KMS-11 (cell line): ENCODE measurements around the gene AGT.

Experiments
- H2AFZ ChIP-seq: fragments of 200-600 bp; sonication (generic); 2 replicates; pipeline ENCODE4 v1.6.1; 2016; ENCODE audit warnings: antibody characterized with exemption, mixed run types, low read depth
- H3K27ac ChIP-seq: fragments of 200-600 bp; sonication (generic); 2 replicates; pipeline ENCODE4 v1.6.1; 2016; ENCODE audit warnings: mild to moderate bottlenecking, mixed run types
- H3K27me3 ChIP-seq: fragments of 200-600 bp; sonication (generic); 2 replicates; pipeline ENCODE4 v1.6.1; 2017; ENCODE audit warnings: mild to moderate bottlenecking, low read depth, mixed run types, moderate library complexity; ENCODE audit not compliant: insufficient read depth
- H3K36me3 ChIP-seq: fragments of 200-600 bp; sonication (generic); 2 replicates; pipeline ENCODE4 v1.6.1; 2017; ENCODE audit warnings: mild to moderate bottlenecking, mixed run types; ENCODE audit not compliant: insufficient read depth
- H3K4me1 ChIP-seq: fragments of 200-600 bp; sonication (generic); 2 replicates; pipeline ENCODE4 v1.6.1; 2016; ENCODE audit warnings: mild to moderate bottlenecking, low read depth, mixed run types; ENCODE audit not compliant: poor library complexity, severe bottlenecking
- H3K4me2 ChIP-seq: fragments of 200-600 bp; sonication (generic); 2 replicates; pipeline ENCODE4 v1.7.0; 2016; ENCODE audit warnings: mild to moderate bottlenecking, mixed run types
- H3K4me3 ChIP-seq: fragments of 200-600 bp; sonication (generic); IDR thresholded peaks from 2 replicates; pipeline ENCODE4 v1.6.1; 2017; ENCODE audit warnings: low read depth, low read length, mixed read lengths; ENCODE audit not compliant: insufficient read depth
- H3K79me2 ChIP-seq: fragments of 200-600 bp; sonication (generic); 2 replicates; pipeline ENCODE4 v1.6.1; 2016; ENCODE audit warnings: low read depth, mixed run types; ENCODE audit not compliant: insufficient read depth
- H3K9ac ChIP-seq: fragments of 200-600 bp; sonication (generic); 2 replicates; pipeline ENCODE4 v1.6.1; 2016; ENCODE audit warnings: mild to moderate bottlenecking, mixed run types
- H4K20me1 ChIP-seq: fragments of 200-600 bp; sonication (generic); 2 replicates; pipeline ENCODE4 v1.6.1; 2016; ENCODE audit warnings: mild to moderate bottlenecking, mixed run types; ENCODE audit not compliant: insufficient read depth
- TF ChIP-seq, protein P1 (sequence below): fragments of 200-600 bp; sonication (generic); conservative IDR thresholded peaks from 2 replicates; pipeline ENCODE4 v1.6.1; 2017; ENCODE audit warnings: low read depth, mild to moderate bottlenecking, antibody characterized with exemption, low read length, moderate library complexity, mixed read lengths

The AGT gene

DNA sequence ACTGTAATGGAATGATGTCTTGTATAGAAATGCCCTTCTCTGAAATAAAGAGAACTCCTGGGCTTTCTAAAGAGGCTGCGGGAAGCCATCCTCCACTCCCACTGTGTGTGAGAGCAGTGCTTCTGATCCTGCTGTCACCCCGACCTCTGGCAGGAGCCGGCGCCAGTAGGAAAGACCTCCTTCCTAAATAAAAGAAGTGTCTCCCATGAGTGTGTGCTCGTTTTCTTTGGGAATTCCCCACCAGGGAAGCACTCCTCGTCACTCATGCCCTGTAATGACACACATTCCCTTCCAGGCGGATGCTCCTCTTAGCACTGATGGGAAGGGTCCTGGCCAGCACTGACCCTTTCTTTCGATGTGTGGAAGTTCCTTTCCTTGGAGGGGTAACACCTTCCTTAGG, 20.1 kb downstream of the AGT start:
- H4K20me1 ChIP-seq: no peaks in the 10 kb centered on the region
- H3K36me3 ChIP-seq: peaks cover 13% of the 10 kb centered on the region; the same call in 1 of the 2 replicates
- no peaks in the 10 kb centered on the region for H3K4me1 ChIP-seq
- H3K4me3 ChIP-seq: no peak overlapping the region
- TF ChIP-seq, protein P1, sequence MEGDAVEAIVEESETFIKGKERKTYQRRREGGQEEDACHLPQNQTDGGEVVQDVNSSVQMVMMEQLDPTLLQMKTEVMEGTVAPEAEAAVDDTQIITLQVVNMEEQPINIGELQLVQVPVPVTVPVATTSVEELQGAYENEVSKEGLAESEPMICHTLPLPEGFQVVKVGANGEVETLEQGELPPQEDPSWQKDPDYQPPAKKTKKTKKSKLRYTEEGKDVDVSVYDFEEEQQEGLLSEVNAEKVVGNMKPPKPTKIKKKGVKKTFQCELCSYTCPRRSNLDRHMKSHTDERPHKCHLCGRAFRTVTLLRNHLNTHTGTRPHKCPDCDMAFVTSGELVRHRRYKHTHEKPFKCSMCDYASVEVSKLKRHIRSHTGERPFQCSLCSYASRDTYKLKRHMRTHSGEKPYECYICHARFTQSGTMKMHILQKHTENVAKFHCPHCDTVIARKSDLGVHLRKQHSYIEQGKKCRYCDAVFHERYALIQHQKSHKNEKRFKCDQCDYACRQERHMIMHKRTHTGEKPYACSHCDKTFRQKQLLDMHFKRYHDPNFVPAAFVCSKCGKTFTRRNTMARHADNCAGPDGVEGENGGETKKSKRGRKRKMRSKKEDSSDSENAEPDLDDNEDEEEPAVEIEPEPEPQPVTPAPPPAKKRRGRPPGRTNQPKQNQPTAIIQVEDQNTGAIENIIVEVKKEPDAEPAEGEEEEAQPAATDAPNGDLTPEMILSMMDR: no peak
- no peaks in the 10 kb centered on the region for H3K79me2 ChIP-seq
- H3K4me2 ChIP-seq: no peak overlapping the region
- H2AFZ ChIP-seq: no peak overlapping the region
- no peak overlapping the region for H3K9ac ChIP-seq
- H3K27me3 ChIP-seq: no peaks in the 10 kb centered on the region
- no peak overlapping the region for H3K27ac ChIP-seq

DNA sequence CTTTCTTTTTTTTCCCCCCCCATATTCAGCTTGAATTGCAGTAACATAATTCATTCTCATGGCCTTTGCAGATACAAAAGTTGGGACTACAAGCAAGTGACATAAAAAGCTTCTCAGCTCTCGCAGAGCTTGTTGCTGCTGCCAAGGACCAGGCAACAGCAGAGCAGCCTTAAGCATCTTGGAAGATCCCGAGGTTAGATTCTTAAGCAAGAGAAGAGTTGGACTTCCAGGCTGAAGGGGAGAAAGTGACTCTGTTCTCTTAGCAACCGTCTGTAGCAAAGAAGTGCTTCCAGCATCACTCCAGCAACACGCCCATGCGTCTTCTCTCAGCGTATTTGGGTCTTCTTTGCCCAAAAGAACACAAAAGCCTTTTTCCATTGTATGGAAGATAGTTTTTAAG, 20.7 kb downstream of the AGT start:
- peaks cover 13% of the 10 kb centered on the region; the same call in 1 of the 2 replicates for H3K36me3 ChIP-seq
- no peak overlapping the region for H3K27ac ChIP-seq
- TF ChIP-seq, protein P1: no peak
- no peak overlapping the region for H3K4me2 ChIP-seq
- no peaks in the 10 kb centered on the region for H3K79me2 ChIP-seq
- H4K20me1 ChIP-seq: no peaks in the 10 kb centered on the region
- H3K4me1 ChIP-seq: no peaks in the 10 kb centered on the region
- H3K27me3 ChIP-seq: no peaks in the 10 kb centered on the region
- no peak overlapping the region for H3K4me3 ChIP-seq
- no peak overlapping the region for H3K9ac ChIP-seq
- H2AFZ ChIP-seq: no peak overlapping the region

DNA sequence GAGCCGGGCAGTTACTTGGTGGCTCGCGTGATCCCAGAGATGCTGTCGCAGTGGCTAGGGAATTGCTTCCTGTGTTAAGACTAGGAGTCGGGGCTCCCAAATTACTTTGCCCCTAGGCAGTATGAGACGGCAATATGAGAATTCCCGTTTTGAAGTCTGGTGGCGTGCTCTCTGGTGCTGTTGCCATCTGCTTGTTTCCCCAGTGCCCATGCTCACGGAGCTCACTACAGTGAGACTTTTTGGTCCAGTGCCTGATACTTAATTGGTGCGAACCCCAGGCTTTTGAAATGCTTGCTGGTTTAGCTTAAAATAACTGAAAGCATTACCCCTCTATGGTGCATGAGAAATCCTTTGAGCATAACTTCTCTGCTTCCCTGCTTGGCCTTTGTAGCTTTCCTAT, 22.3 kb downstream of the AGT start:
- H4K20me1 ChIP-seq: no peaks in the 10 kb centered on the region
- no peak overlapping the region for H3K27ac ChIP-seq
- no peak overlapping the region for H3K4me3 ChIP-seq
- no peaks in the 10 kb centered on the region for H3K79me2 ChIP-seq
- H3K4me2 ChIP-seq: no peak overlapping the region
- TF ChIP-seq, protein P1: no peak
- no peak overlapping the region for H2AFZ ChIP-seq
- no peaks in the 10 kb centered on the region for H3K4me1 ChIP-seq
- no peaks in the 10 kb centered on the region for H3K27me3 ChIP-seq
- H3K9ac ChIP-seq: no peak overlapping the region
- H3K36me3 ChIP-seq: peaks cover 13% of the 10 kb centered on the region; the same call in 1 of the 2 replicates

DNA sequence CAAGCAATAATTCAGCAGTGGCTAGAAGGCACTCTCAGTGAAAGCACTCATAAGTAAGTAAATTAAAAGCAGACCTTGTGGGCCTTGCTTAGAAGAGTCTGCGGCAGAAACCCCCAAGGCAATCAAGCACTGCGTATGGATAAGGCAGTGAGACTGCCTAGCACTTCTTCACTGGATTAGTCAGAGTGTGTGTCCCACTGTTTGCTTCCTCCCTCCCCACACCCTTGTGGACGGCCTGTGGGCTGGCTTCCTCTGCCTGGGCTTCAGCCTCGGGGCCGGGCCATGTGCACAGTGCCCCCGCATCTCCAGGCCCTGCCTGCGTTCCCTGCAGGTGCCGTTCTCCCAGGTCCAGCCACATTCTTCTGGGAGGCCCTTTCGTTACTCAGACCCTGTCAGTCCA, 23.8 kb downstream of the AGT start:
- Histone ChIP-seq H4K20me1 (no peaks in the 10 kb centered on the region), H2AFZ (no peak overlapping the region), H3K4me2 (no peak overlapping the region), H3K4me3 (no peak overlapping the region), H3K36me3 (peaks cover 16% of the 10 kb centered on the region; the same call in 1 of the 2 replicates), H3K27me3 (no peaks in the 10 kb centered on the region), H3K79me2 (no peaks in the 10 kb centered on the region), H3K9ac (no peak overlapping the region), H3K27ac (no peak overlapping the region), H3K4me1 (no peaks in the 10 kb centered on the region)
- TF ChIP-seq, protein P1: no peak
